Ishikawa (cell line): ENCODE data around the gene CELF2.

Experiments
- CEBPB ChIP-seq: IDR thresholded peaks from 2 replicates; pipeline ENCODE4 v1.6.1; 2012
- CREB1 ChIP-seq: IDR thresholded peaks from 2 replicates; pipeline ENCODE4 v1.6.1; 2012; ENCODE audit warnings: low read depth
- EGR1 ChIP-seq: IDR thresholded peaks from 2 replicates; pipeline ENCODE4 v1.6.1; 2012
- EP300 ChIP-seq: IDR thresholded peaks from 2 replicates; pipeline ENCODE4 v1.6.1; 2012; ENCODE audit warnings: borderline replicate concordance
- FOXM1 ChIP-seq: IDR thresholded peaks from 2 replicates; pipeline ENCODE4 v1.6.1; 2012; ENCODE audit warnings: low read depth, borderline replicate concordance
- NFIC ChIP-seq: IDR thresholded peaks from 2 replicates; pipeline ENCODE4 v1.6.1; 2012
- RAD21 ChIP-seq: IDR thresholded peaks from 2 replicates; pipeline ENCODE4 v1.6.1; 2012; ENCODE audit warnings: low read depth
- REST ChIP-seq: IDR thresholded peaks from 2 replicates; pipeline ENCODE4 v1.6.1; 2012; ENCODE audit warnings: low read depth, mild to moderate bottlenecking
- TAF1 ChIP-seq: IDR thresholded peaks from 2 replicates; pipeline ENCODE4 v1.6.1; 2012; ENCODE audit warnings: low read depth, mild to moderate bottlenecking
- TCF12 ChIP-seq: IDR thresholded peaks from 2 replicates; pipeline ENCODE4 v1.6.1; 2012; ENCODE audit warnings: low read depth
- TEAD4 ChIP-seq: IDR thresholded peaks from 2 replicates; pipeline ENCODE4 v1.6.1; 2012
- USF1 ChIP-seq: IDR thresholded peaks from 2 replicates; pipeline ENCODE4 v1.6.1; 2012
- YY1 ChIP-seq: IDR thresholded peaks from 2 replicates; pipeline ENCODE4 v1.6.1; 2012; ENCODE audit warnings: low read depth
- ZBTB7A ChIP-seq: IDR thresholded peaks from 2 replicates; pipeline ENCODE4 v1.6.1; 2012; ENCODE audit warnings: low read depth
- TF ChIP-seq, protein P1 (sequence below): IDR thresholded peaks from 2 replicates; pipeline ENCODE4 v1.6.1; 2012

The CELF2 gene

GRCh38 chr10:11209830-11210181 is 192.1 kb downstream of the CELF2 start:
- TF ChIP-seq CEBPB (no peak), NFIC (no peak), REST (no peak), YY1 (no peak)
- TF ChIP-seq, protein P1, sequence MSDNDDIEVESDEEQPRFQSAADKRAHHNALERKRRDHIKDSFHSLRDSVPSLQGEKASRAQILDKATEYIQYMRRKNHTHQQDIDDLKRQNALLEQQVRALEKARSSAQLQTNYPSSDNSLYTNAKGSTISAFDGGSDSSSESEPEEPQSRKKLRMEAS, result no peak

DNA sequence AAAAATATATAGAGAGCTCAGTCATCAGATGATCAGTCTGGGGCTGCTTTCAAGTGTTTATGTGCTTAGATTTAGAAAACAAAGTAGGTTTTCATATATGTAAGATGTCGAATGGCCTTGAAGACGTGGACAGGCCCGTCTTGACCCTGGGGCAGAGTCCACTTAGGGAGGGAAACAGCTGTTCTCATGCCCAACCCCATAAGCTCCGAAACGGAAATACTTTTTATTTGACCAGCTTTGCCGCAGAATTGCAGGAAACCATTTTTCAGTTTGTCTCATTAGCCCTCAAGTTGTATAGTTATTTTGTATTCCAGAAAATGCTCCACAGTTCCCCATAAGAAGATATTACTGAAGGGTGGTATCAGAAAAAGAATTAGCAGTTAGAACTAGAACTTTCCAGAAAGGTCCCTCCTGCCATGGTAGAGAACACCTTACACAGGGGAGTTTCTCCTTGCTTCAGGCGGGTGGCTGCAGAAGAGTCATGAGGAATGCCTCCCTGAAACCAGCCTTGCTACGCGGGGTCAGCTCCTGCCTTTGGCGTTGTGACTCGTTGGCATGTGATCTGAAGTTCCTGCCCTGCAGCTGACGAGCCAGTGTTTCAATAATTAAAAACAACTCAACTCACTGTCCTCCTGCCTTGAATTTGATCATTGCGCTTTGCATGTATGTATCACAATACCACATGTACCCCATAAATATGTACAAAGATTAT is 192.7 kb downstream of the CELF2 start:
- no peak for TF ChIP-seq FOXM1

GRCh38 chr10:11212288-11213085 is 194.8 kb downstream of the CELF2 start:
- TF ChIP-seq FOXM1 (no peak), EP300 (no peak), NFIC (no peak), TEAD4 (no peak)

GRCh38 chr10:11213137-11213536 is 195.5 kb downstream of the CELF2 start:
- TF ChIP-seq TCF12, result no peak
- TF ChIP-seq USF1, result no peak
- no peak for TF ChIP-seq NFIC
- TF ChIP-seq YY1, result no peak
- no peak for TF ChIP-seq FOXM1
- TF ChIP-seq RAD21, result no peak
- no peak for TF ChIP-seq ZBTB7A
- TF ChIP-seq REST, result no peak
- TF ChIP-seq CEBPB, result no peak
- TF ChIP-seq, protein P1, result no peak
- TF ChIP-seq EP300, result no peak
- TF ChIP-seq EGR1, result no peak

DNA sequence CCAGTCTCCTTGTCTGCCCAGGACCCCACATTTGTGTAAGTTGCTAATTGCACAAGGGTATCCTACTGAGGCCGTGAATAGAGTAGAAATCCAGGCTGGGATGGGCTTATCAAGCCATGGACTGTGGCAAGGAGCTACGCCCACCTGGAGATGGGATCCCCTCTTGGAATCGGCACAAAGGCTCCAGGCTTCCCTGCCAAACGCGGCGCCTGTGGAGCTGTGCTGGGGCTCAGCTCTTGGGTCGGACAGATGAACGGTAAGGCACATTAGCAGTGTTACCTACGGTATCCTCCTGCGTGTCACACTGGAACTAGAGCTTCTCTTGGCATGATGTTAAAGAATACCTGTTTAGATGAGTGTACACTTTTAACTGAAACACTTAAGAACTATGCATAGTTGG is 196.7 kb downstream of the CELF2 start:
- no peak for TF ChIP-seq CREB1

- TF ChIP-seq TAF1 (no peak), REST (no peak)
These were observed 197.8 kb downstream of the CELF2 start for GRCh38 chr10:11215471-11215870.
